Natural killer cell (primary cell): Measurements from ENCODE around the gene POLA1. TPM values are rescaled to one million over a fixed set of nuclear protein-coding genes. Genes with fewer than 3 reads are reported as not detected.

Experiments used
- ATAC-seq, 3 donors: fragments of 150-1000 bp in 2 of 3; fragments of 200-7000 bp in 1 of 3; cut with Tn5 transposase; 1 replicate in 1 of 3; 2 replicates in 2 of 3; pipeline ENCODE4 v1.10.0; 2021; ENCODE audit warnings: mild to moderate bottlenecking in 2 of 3, moderate library complexity in 2 of 3
- DNase-seq, 2 donors: peaks; one replicate each; pipeline versions ENCODE4 v3.0.0 to v3.0.0-alpha.2; 2013 to 2021; ENCODE audit warnings: mixed read lengths in 1 of 2
- H3K27ac ChIP-seq: one replicate; pipeline ENCODE4 v1.5.1; 2013; ENCODE audit warnings: mild to moderate bottlenecking, low read length
- H3K27me3 ChIP-seq: one replicate; pipeline ENCODE4 v1.6.1; 2013; ENCODE audit warnings: low read length; ENCODE audit not compliant: control insufficient read depth, insufficient read depth
- H3K36me3 ChIP-seq: one replicate; pipeline ENCODE4 v1.6.1; 2013; ENCODE audit warnings: low read length; ENCODE audit not compliant: control insufficient read depth, insufficient read depth
- H3K4me1 ChIP-seq: one replicate; pipeline ENCODE4 v1.6.1; 2013; ENCODE audit warnings: low read length; ENCODE audit not compliant: control insufficient read depth, insufficient read depth
- H3K4me3 ChIP-seq: one replicate; pipeline ENCODE4 v1.5.1; 2013; ENCODE audit warnings: low read length
- H3K9me3 ChIP-seq: one replicate; pipeline ENCODE4 v1.6.1; 2013; ENCODE audit warnings: low read length; ENCODE audit not compliant: control insufficient read depth, insufficient read depth
- H3K27ac Mint-ChIP-seq, 2 donors: one replicate each; pipeline ENCODE4 v1.8.0; 2022; ENCODE audit warnings: mild to moderate bottlenecking in 2 of 2, mixed read lengths in 2 of 2, moderate library complexity in 1 of 2
- H3K27me3 Mint-ChIP-seq, 2 donors: one replicate each; pipeline ENCODE4 v1.8.0; 2022; ENCODE audit warnings: low read depth in 2 of 2, mixed read lengths in 2 of 2
- H3K36me3 Mint-ChIP-seq: one replicate; pipeline ENCODE4 v1.8.0; 2022; ENCODE audit warnings: mixed read lengths
- H3K4me1 Mint-ChIP-seq, 2 donors: one replicate each; pipeline ENCODE4 v1.8.0; 2022; ENCODE audit warnings: mixed read lengths in 2 of 2
- H3K4me3 Mint-ChIP-seq: one replicate; pipeline ENCODE4 v1.8.0; 2022; ENCODE audit warnings: mild to moderate bottlenecking, moderate library complexity, mixed read lengths
- H3K9me3 Mint-ChIP-seq, 2 donors: one replicate each; pipeline ENCODE4 v1.8.0; 2022; ENCODE audit warnings: mixed read lengths in 2 of 2
- CTCF ChIP-seq: fragments of 200-600 bp; IDR thresholded peaks from one replicate; pipeline ENCODE4 v1.8.0; 2022; ENCODE audit warnings: antibody characterized with exemption
- WGBS: methylation state at CpG from one replicate; pipeline ENCODE4 v1.1.7; 2013; ENCODE audit warnings: missing lambda C conversion rate; ENCODE audit not compliant: insufficient coverage; 5-methylcytosine and 5-hydroxymethylcytosine counted together
- intact Hi-C: fragments of 100-400 bp; cut with micrococcal nuclease; formaldehyde crosslinking; loops from one replicate; pipeline ENCODE4 v1.14.2; 2022
- total RNA-seq, 4 donors: library from RNA; stranded (reverse); fragments of 120-200 nt in 1 of 4; gene quantifications; one replicate each; pipeline versions ENCODE4 v1.2.3 to v1.2.4, GENCODE V29; 2013 to 2022

Gene POLA1
- total RNA-seq, 3 donors from 2014 or later (not counting 1 experiment from before 2014, with no cell fraction given), result 11.1 to 12.6 (median 11.3) TPM

DNA sequence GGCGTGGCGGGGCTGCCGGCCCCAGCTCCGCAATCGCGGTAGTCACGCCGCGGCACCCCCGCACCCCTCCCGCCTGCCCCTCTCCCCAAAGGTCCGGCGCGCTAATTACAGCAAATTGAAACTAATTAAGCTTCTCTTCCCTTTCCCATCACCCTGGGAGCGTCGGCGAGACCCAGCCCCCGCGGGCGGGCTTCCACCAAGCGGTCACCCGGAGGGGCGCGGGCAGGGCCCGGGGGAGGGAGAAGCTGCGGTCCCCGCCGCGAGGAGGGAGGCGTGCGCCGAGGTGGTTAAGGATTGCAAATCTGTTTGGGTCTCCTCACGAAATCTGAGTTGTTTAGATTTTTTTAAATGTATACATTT lies 308.9 kb downstream of the POLA1 start:
- H3K4me3 Mint-ChIP-seq, result no peak overlapping the region
- no peak overlapping the region for H3K27ac ChIP-seq
- peaks cover 33 to 47% of the 10 kb centered on the region in 2 donors for H3K27me3 Mint-ChIP-seq
- ATAC-seq, result no peak
- DNase-seq, result no peak
- H3K27ac Mint-ChIP-seq, result no peak overlapping the region
- peaks cover 6% of the 10 kb centered on the region for H3K36me3 Mint-ChIP-seq
- no peaks in the 10 kb centered on the region for H3K27me3 ChIP-seq
- H3K9me3 Mint-ChIP-seq, result no peaks in the 10 kb centered on the region
- no peaks in the 10 kb centered on the region for H3K4me1 ChIP-seq
- no peak overlapping the region for H3K4me3 ChIP-seq
- no peak for TF ChIP-seq CTCF
- intact Hi-C loops, result no loop called here
- peaks cover 4 to 19% of the 10 kb centered on the region in 2 donors for H3K4me1 Mint-ChIP-seq
- no peaks in the 10 kb centered on the region for H3K36me3 ChIP-seq
- 2% methylated on average over 24 of the region's 33 CpGs for WGBS
- no peaks in the 10 kb centered on the region for H3K9me3 ChIP-seq

GRCh38 chrX:25003066-25003849 lies 309.5 kb downstream of the POLA1 start:
- Mint-ChIP-seq H3K9me3 (no peaks in the 10 kb centered on the region), H3K27me3 (peaks cover 37 to 51% of the 10 kb centered on the region in 2 donors), H3K27ac (no peak overlapping the region), H3K4me3 (no peak overlapping the region), H3K4me1 (peaks cover 4 to 19% of the 10 kb centered on the region in 2 donors), H3K36me3 (peaks cover 6% of the 10 kb centered on the region)
- H3K27ac ChIP-seq, result no peak overlapping the region
- no peaks in the 10 kb centered on the region for H3K36me3 ChIP-seq
- 7% methylated on average over 35 of the region's 40 CpGs for WGBS
- H3K27me3 ChIP-seq, result no peaks in the 10 kb centered on the region
- TF ChIP-seq CTCF, result no peak
- DNase-seq (no peak), ATAC-seq (no peak)
- H3K4me1 ChIP-seq, result no peaks in the 10 kb centered on the region
- no peak overlapping the region for H3K4me3 ChIP-seq
- intact Hi-C loops, result no loop called here
- no peaks in the 10 kb centered on the region for H3K9me3 ChIP-seq

DNA sequence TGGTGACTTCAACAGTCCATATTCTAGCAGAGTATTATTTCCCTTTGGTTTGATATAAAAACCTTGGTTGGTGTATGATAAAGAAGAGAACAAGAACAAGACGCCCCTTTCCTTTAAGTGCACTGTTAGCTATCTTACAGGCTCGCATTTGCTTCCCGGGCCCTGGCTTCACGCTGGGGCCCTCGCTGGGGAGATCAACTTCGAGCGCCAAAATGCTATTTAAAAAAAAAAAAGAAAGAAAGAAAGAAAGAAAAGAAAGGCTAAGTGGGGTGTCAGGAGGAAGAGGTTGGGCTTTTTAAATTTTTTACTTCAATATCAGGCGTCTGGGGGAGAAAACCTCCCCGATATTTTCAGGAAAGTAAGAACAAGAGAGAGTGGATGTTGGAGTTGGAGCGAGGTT lies 310.3 kb downstream of the POLA1 start:
- Mint-ChIP-seq H3K27ac (no peak overlapping the region), H3K9me3 (no peaks in the 10 kb centered on the region), H3K4me1 (peaks cover 4 to 19% of the 10 kb centered on the region in 2 donors), H3K4me3 (no peak overlapping the region), H3K27me3 (peaks cover 37 to 54% of the 10 kb centered on the region in 2 donors), H3K36me3 (peaks cover 6% of the 10 kb centered on the region)
- DNase-seq (no peak), ATAC-seq (no peak)
- Histone ChIP-seq H3K4me3 (no peak overlapping the region), H3K9me3 (no peaks in the 10 kb centered on the region), H3K27me3 (no peaks in the 10 kb centered on the region), H3K36me3 (no peaks in the 10 kb centered on the region), H3K27ac (no peak overlapping the region), H3K4me1 (no peaks in the 10 kb centered on the region)
- WGBS, result 5% methylated on average over 9 of the region's 10 CpGs
- no peak for TF ChIP-seq CTCF
- intact Hi-C loops, result no loop called here
